ENCODE results near the gene CABLES2.

CABLES2 gene

DNA sequence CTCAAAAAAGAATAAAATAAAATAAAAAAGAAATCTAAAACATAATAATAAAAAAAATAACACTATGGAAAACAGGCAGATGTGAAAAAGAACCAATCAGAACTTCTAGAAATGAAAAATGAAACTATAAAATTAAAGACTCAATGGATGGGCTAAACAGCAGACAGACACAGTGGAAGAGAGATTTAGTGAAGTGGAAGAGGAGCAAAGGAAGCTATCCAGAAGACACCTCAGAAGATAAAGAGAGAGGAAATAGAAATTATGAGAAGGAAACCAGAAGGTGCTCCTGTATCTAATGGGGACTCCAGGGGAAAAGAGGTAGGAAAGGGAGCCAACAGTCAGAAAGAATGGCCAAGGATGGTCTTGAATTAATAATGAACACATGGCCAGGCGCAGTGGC is 58.5 kb downstream of the CABLES2 start:
- no peak for DNase-seq
- H3K36me3 ChIP-seq (replicated peaks), result peaks cover 60% of the 10 kb centered on the region
- H3K27me3 ChIP-seq (replicated peaks), result no peaks in the 10 kb centered on the region
- H3K27ac ChIP-seq, result no peak overlapping the region
- no peak for TF ChIP-seq CTCF (IDR thresholded peaks at IDR 0.05; ENCODE audit: low read depth, low read length, missing control alignments)
- in situ Hi-C loops (cut with HindIII; ENCODE audit: low pct_ligation_motif_present, low sequenced_read_pairs), result no loop called here
- no peak overlapping the region for H3K4me3 ChIP-seq (ENCODE audit: low read depth, low read length)

DNA sequence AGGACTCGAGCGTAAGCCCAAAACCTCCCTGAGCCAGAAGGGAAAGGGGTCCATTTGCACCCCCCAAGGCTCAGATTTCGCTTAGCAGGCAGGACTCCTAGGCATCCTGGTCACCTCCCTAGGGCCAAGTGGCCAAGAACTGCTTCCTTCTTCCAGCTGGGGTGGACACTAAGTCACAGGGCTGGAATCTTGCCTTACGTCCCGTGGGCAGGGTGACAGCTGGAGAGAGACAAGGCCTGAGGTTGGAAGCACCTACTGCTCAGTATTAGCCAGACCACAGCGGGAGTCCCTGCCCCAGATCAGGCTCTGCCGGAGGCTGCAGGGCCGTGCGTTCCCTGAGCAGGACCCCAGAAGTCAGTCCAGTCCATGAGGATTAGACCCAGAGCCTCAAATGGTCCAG is 59.6 kb downstream of the CABLES2 start:
- DNase-seq, result no peak
- Histone ChIP-seq H3K36me3 (replicated peaks) (peaks cover 56% of the 10 kb centered on the region), H3K27me3 (replicated peaks) (no peaks in the 10 kb centered on the region), H3K27ac (no peak overlapping the region), H3K4me3 (ENCODE audit: low read depth, low read length) (no peak overlapping the region)
- in situ Hi-C loops (cut with HindIII; ENCODE audit: low pct_ligation_motif_present, low sequenced_read_pairs), result no loop called here
- TF ChIP-seq CTCF (IDR thresholded peaks at IDR 0.05; ENCODE audit: low read depth, low read length, missing control alignments), result no peak

DNA sequence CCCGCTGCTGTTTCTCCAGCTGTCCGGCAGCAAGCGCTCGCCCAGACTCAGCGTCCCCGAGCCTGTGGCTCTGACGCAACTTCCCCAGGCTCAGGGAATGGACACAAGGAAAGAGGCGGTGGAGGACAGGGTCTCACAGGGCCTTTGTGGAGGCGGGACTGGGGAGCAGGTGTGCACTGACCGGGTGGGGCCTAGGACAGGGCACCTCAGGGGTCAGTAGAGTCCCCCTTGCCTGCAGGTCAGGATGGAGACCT is 60.0 kb downstream of the CABLES2 start:
- no peak for TF ChIP-seq CTCF (IDR thresholded peaks at IDR 0.05; ENCODE audit: low read depth, low read length, missing control alignments)
- H3K4me3 ChIP-seq (ENCODE audit: low read depth, low read length), result no peak overlapping the region
- H3K27me3 ChIP-seq (replicated peaks), result no peaks in the 10 kb centered on the region
- H3K36me3 ChIP-seq (replicated peaks), result peaks cover 55% of the 10 kb centered on the region
- in situ Hi-C loops (cut with HindIII; ENCODE audit: low pct_ligation_motif_present, low sequenced_read_pairs), result no loop called here
- H3K27ac ChIP-seq, result no peak overlapping the region
- DNase-seq, result no peak

DNA sequence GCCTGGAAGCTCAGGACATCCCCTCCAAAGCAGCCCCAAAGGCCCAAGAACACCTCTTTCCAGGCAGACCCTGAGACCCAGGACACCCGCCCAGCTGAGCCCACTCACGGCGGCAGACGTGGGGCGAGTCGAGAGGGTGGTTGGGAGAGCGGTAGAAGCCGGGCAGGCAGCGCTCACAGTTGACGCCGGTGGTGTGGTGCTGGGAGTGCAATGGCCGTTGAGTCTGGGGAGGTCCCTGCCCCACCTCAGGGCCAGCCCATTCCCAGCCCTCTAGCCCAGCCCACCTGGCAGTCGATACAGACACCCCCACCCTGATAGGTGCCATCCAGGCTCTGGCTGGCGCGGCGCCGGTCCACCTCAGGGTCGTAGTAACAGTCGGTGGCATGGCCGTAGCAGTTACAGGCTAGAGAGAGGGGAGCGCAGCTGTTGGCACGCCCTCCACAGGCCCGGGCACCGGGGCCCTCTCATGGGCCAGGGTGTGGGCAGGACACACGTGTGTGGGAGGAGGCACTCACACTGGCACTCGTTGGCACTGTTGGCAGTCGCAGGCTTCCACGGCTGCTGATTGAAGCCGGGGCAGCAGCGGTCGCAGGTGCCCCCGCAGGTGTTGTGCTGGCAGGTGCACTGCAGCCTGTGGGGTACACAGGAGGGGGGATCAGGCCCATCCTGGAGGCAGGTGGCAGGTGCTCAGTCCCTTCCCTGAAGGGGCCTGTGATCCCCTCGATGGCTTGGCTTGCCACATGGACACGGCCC is 60.5 kb downstream of the CABLES2 start:
- TF ChIP-seq CTCF (IDR thresholded peaks at IDR 0.05; ENCODE audit: low read depth, low read length, missing control alignments), result no peak
- H3K27me3 ChIP-seq (replicated peaks), result no peaks in the 10 kb centered on the region
- H3K36me3 ChIP-seq (replicated peaks), result peaks cover 54% of the 10 kb centered on the region
- no peak for DNase-seq
- in situ Hi-C loops (cut with HindIII; ENCODE audit: low pct_ligation_motif_present, low sequenced_read_pairs), result no loop called here
- H3K27ac ChIP-seq, result no peak overlapping the region
- H3K4me3 ChIP-seq (ENCODE audit: low read depth, low read length), result no peak overlapping the region

DNA sequence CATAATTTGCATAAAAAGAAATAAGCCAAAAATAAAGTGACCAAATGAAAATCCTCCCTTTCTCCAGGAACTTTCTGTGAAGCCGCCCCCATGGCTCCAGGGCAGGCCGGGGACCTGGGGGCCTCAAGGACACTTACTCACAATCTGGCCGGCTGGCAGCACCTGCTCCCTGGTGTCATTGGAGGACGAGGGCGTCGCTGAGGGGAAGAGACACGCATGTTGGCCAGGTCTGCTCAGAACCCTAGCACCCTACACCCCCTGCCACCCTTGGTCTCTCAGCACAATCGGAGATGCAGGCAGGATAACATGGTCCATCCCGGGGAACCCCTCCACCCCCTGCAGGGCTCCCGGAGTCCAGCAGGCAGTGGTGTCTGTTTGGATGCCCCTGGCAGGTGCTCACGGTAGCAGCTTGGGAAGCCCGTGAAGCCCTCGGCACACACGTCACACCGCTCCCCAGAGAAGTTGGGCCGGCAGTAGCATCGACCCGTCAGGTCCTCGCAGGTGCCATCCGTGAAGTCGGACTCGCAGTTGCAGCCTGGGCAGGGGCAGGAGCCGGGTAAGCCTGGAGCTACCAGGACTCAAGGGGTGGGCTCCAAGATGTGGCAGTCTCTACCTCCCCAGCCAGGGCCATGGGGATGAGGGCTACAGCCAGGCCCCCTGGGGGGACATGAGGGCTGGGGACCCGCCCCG is 61.3 kb downstream of the CABLES2 start:
- Histone ChIP-seq H3K27me3 (replicated peaks) (no peaks in the 10 kb centered on the region), H3K27ac (no peak overlapping the region), H3K36me3 (replicated peaks) (peaks cover 48% of the 10 kb centered on the region), H3K4me3 (ENCODE audit: low read depth, low read length) (no peak overlapping the region)
- no peak for DNase-seq
- in situ Hi-C loops (cut with HindIII; ENCODE audit: low pct_ligation_motif_present, low sequenced_read_pairs), result no loop called here
- no peak for TF ChIP-seq CTCF (IDR thresholded peaks at IDR 0.05; ENCODE audit: low read depth, low read length, missing control alignments)

GRCh38 chr20:62344782-62345181 is 62.3 kb downstream of the CABLES2 start:
- no peak overlapping the region for H3K27ac ChIP-seq
- H3K36me3 ChIP-seq (replicated peaks), result peaks cover 44% of the 10 kb centered on the region
- no peak for TF ChIP-seq CTCF (IDR thresholded peaks at IDR 0.05; ENCODE audit: low read depth, low read length, missing control alignments)
- in situ Hi-C loops (cut with HindIII; ENCODE audit: low pct_ligation_motif_present, low sequenced_read_pairs), result no loop called here
- no peaks in the 10 kb centered on the region for H3K27me3 ChIP-seq (replicated peaks)
- DNase-seq, result no peak
- no peak overlapping the region for H3K4me3 ChIP-seq (ENCODE audit: low read depth, low read length)
